SHP77 treated with DMSO at 0.1 percent for 48 hours (cell line): ENCODE results near the gene PRKCQ.
"Not testable (repeated sequence)": the region's sequence is repeated elsewhere in the genome, so short reads cannot be mapped to it uniquely, and the experiment has no call there.

Experiments
- DNase-seq: peaks from one replicate; lab custom pipeline; 2025; lab: John Stamatoyannopoulos, UW

The PRKCQ gene

DNA sequence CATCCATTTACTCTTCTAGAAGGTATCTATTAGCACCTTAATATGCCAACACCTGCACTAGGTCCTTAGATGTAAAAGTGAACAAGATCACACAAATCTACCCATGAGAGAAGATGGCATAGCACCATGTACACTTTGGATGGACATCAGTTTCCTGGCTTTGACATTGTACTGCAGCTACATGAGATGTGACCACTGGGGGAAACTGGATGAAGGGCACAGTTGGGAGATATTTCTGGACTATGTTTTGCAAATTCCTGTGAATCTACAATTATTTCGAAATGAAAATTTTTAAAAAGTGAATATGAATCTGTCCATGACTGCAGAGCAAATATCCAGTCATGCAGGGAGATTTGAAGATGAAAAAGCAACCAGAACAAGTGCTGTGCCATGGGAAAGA lies 124.5 kb downstream of the PRKCQ start:
- DNase-seq = no peak

DNA sequence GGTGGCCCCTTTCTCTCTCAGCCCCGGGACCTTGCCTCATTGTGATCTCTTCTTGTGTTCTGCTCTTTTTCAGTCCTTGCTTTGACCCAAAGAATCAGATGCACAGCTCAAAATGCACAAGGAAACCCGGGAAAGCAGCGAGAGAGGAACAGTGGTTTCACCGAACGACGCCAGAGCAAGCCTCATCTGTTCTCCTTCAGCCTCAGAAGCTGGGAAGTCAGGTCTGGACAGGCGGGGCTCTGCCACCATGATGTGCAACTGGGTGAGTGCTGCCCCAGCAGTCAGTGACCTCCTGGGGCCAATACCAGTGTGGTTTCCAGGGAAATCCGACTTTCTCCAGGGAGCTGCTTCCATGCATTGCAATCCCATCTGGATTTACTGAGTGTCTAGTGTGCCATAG lies 133.4 kb downstream of the PRKCQ start:
- no peak for DNase-seq

DNA sequence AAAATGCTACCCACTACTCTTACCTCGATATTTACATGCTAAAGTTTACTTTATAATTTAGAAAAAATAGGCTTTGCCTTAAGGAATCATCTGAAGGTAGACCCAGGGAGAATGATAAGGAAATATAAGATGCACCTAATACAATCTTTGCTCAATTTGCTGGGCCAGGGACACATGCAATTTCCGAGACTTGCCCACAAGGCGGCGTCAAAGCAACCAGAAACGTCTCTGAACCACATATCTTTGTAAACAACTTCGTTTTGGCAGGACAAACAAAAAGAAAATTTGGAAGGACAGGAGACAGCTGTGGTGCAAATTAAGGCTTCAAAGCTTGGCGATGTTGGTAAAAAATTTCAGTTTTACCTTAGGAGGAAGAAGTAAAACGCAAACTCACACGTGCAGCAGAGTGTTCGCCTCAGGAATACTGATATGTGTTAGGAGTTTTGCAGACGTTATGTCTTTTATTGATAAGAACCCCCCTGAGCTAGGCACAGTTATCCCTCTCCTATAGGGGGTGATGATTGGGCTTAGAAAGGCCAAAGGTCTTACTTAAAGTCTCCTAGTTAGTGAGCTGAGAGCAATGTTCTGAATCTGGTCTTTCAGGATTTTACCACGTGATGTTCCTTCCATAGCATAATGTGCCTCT lies 134.3 kb downstream of the PRKCQ start:
- DNase-seq = no peak

DNA sequence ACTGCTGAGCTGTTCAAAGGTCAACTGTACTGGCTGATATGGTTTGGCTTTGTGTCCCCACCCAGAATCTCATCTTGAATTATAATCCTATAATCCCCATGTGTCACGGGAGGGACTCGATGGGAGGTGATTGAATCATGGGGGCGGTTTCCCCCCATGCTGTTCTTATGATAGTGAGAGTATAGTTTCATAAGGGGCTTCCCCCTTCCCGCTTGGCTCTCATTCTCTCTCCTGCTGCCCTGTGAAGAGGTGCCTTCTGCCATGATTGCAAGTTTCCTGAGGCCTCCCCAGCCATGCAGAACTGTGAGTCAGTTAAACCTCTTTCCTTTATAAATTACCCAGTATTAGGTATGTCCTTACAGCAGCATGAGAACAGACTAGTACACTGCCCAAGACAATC lies 140.2 kb downstream of the PRKCQ start:
- DNase-seq = not testable (repeated sequence)

DNA sequence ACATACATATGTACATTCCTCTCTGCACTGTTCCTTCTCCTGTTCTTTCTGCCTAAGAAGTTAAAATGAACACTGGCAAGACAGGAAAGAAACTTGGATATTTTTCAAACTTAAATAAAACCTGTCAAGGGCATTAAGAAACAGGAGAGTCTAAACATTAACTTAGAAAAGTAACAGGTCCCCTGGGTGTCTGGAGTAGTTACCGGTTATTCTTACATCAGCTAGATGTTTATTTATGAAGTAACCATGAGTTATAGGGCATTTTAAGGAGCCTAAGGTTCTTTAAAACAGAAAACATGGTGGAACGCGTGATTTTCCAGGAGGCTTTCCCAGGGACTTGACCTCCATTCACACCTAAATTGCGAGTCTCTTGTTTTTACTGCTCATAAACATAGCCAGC lies 148.2 kb downstream of the PRKCQ start:
- no peak for DNase-seq

DNA sequence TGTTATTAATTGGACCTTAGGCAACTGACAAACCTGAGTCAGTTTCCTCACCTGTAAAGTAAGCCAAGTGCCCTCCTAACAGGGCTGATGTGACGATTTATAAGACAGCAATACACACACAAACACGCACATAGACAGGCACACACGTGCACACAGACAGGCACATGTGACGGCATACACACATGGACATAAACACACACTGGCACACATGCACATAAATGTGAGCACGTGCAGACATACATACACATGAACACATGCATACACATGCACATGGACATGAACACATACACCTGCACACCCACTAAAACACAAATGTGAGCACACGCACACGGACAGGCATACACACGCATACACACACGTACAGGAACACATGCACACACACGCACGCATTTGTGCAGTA lies 148.9 kb downstream of the PRKCQ start:
- DNase-seq = no peak

DNA sequence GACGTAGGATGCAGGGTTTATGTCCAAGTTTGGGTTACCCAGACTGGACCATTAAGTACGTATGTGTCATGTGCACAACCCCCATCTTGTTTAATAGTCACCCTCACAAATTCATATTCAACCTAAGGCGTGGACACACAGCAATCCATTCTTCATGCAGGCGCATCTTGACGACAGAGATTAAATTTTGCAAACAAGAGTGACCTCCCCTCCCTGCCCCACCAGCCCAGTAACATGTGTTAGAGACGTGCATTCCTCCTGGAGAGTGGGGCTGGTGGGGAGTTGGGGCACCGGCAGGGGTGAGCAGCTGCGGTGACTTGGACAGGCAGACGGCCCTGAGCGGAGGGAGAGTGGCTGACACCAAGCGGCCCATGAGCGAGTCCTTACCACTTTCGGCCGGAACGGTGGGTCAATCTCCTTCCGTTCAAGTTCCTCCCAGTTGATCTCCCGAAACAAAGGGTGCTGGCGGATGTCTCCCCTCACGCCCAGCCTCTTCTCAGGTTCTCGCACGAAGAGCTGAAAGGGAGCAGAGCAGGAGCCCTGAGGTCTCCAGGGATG lies 149.6 kb downstream of the PRKCQ start:
- DNase-seq = no peak

DNA sequence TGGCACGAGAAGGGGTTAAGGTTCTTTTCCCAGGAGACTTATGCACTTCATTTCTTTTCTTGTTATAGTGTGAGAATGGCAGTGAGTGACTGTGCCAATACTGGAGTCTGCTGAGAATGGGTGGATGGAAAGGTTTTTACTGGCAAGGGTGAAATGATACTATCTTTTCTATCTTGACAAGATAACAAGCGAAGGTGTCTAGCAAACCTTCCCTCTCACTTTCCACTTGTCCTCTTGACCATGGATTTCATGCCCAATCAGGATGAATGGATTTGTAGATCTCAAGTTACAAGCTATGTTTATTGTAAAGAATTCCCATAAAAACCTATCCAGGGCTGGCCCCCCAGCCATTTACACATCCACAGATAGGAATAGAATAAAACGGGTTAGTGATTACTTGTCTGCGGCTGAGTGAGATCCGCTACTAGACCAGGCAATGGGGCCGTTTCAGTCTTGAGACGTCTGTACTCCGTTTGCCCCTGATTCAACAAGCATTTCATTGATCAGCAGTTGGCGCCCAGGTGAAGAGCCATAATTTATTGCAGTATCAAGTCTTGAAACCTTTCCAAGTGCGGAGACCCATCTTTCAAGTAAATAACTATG lies 152.6 kb downstream of the PRKCQ start:
- no peak for DNase-seq

DNA sequence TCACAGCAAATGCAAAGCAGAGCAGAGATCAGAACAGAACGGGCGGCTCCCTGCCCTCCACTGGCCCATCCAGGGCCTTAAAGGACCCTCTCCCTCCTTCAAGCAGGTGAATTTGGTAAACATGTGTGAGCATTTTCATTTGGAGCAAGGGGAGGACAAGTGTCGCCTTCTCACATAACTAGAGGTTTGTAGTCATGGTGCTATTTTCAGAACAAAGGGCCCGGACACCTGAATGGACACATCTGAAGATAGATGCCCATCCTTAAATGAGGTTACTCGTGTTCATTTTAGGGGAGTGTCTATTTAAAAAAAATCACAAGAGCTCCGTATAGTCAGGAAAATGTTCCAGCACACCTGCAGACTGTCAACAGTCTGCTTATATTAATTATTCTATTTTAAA lies 153.8 kb downstream of the PRKCQ start:
- DNase-seq = no peak

DNA sequence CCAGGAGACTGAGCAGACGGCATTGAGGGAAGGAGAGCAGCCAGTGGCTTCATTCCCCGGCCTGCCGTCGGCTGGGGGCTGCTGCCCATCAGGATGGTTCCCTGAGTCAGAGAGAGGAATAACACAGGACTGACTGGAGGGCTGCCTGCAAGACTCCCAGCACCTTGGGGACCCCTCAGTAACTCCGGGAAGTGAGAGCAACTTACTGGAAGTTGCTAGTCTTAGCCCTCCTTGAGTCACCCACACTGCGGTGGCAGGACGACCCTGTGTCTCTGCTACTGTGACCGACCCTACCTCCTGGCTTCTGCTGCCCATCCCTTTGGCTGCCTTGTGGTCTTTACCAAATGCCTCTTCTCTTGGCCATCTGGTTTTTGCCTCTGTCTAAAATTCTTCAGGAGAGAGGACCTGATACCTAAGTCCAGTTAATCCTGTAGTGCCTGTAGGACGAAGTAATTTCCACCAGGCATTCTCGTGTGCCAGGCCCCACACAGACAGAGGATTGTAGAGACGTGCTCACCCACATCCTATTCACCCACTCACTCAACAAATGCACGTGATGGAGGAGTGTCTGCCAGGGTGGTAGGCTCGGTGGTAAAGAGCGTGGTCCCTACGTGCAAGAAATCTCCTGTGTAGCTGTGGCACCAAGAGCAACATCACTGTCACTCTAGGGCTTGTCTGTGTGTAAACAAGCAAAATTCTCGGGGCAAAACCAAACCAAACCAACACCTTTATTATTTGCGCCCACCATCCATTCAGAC lies 156.5 kb downstream of the PRKCQ start:
- no peak for DNase-seq

DNA sequence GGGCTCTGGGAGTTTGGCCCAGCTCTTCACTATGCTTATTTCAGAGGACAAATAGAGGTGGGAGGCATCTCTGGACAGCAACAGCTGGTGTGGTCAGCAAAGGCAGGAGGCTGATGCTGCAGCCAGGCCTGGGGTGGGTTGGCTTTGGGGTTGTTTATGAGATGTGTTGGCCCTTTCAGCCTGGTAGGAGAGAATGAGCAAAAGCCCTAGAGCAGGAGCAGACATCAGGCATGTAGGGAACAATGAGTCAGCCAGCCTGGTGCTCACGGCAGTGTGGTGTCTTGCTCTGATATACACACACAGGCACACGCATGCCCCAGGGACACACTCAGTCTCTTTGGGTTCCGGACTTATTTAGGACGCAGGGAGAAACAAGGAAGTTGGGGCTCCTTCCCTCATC lies 157.1 kb downstream of the PRKCQ start:
- no peak for DNase-seq

DNA sequence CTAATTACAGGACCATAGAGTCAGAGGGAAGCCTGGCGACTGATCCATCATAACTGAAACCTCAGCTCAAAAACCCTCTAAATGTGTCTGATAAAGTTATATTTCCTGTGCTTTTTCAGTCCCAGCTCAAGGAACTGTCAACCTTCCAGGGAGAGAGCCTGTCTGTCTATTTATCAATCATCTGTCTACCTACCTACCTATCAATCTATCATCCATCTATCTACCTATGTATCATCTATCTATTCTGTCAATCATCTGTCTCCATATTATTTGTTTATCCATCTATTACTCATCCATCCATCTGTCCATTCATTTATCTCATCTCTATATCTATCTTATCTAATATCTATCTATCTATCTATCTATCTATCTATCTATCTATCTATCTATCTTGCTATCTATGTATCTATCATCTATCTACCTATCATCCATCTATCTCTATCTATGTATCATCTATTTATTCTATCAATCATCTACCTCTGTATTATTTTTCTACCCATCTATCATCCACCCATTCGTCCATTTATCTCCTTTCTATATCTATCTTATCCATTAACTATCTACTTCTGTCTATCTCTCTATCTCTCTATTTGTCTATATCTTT lies 161.4 kb downstream of the PRKCQ start:
- no peak for DNase-seq

DNA sequence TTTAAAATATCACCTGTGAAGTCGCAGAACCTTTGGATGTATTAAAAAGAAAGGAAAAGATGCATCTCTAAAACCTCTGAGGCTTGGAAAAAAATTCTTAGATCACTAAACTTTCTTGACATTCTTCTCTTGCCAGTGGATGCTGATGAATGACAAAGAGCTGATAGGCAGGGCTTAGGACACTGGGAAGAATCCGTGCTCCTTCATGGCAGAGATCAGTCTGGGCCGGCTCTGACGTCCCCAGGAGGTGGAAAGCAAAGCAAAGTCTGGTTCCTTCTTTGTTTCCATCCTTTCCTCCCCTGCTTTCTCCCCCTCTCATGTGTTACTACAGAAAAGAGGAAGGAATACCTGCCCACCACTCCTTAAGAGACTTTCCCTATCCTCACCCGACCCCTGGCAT lies 161.9 kb downstream of the PRKCQ start:
- no peak for DNase-seq

DNA sequence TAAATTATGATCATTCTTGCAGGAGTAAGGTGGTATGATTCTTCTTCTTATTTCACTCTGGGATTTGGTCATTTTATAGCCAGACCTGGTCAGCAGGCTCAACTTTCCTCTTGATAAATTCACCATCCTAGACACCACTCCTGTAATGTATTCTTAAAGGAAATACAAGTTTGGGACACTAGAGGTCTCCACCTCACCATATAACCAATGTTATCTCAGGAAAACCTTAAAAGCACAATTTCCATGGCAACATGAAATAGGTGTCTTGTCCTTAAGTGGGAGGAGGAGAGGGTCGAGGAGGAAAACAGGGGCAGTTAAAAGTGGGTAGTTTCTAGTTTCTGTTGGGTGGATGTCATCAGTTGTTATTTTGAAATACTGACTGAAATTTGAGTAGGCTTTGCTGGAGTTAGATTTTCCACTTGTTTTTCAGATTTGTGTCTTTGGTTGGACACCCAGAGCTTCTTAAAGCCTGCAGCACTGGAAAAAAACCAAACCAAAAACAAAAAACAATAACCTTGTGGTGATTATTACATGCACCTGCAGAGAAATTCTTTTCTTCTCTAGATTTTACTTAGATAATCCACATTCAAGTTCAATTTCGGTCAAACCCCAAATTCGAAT lies 163.1 kb downstream of the PRKCQ start:
- peak; percentile 14 for DNase-seq

DNA sequence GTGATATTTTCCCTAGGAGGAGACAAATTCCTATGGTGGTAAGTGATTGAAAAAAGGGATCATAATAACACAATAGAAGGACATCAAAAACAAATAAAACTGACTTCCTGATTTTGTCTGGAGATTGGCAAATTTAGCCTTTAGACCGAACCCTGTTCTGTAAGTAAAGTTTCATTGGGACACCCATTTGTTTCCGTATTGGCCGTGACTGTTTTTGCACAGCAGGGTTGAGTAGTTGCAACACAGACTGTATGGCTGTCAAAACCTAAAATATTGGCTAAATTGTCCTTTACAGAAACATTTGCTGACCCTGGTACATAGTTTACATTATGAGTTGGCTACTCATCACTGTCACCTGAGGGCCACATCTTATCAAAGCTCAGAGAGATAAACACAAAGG lies 168.6 kb downstream of the PRKCQ start:
- no peak for DNase-seq

DNA sequence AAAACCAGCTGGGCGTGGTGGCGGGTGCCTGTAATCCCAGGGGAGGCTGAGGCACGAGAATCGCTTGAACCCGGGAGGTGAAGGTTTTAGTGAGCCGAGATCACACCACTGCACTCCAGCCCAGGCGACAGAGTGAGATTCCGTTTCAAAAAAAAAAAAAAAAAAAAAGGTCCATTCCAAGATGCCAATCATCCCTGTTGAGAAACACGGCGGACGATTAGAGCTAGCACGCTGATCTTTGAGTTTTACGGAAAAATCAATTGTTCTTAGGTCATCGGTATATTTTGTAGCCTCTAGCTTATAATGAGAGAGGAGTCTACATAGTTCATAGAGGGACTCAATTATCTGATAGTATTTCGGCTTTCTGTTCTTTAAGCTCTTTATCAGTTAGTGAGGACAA lies 169.2 kb downstream of the PRKCQ start:
- no peak for DNase-seq

DNA sequence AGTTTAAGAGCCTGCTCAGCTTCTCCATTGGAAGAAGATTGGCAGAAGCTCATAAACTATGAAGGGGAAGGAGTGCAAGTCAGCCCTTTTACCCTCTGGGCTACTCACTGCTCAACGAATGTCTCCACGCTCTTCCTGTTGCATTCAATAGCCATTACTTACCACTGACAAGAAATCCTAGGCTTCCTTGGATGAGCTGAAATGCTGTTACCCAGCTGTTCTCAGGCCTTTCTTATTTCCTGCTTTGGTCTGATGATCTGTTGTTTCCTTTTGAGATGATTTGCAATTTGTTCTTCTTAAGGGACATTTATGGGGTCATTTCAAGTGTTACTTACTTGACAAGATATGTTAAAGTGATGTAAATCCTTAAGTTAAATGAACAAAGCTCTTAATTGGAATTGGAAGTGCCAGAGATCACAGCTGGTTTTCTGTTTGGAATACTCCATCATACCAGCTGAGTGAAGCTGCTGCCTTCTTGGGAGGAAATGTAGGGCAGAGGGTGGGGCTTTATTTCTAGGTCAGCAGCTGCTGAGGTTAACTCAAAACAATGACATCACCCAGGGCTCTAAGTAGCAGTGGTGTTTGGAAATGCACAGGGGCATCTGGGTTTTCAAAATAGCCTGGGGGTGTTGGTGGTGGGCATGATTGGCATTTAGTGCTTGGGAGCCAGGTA lies 170.0 kb downstream of the PRKCQ start:
- DNase-seq = no peak

DNA sequence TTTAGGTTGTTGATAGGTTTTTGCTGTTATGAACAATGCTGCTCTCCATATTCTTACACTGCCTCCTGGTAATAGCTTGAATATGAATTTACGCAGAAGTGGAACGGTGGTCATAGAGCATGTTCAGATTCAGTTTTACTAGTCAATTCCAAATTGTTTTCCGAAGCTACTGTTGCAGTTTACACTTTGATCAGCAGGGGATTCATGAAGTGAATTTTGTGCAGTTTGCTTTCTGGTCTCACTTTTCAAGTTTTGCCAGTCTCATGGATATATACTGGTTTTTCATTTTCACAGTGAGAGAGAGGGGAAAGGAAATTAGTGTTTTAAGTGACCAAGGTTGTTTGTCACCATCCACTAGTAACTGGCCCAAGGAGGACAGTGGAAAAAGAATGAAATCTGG lies 171.3 kb downstream of the PRKCQ start:
- DNase-seq = no peak

DNA sequence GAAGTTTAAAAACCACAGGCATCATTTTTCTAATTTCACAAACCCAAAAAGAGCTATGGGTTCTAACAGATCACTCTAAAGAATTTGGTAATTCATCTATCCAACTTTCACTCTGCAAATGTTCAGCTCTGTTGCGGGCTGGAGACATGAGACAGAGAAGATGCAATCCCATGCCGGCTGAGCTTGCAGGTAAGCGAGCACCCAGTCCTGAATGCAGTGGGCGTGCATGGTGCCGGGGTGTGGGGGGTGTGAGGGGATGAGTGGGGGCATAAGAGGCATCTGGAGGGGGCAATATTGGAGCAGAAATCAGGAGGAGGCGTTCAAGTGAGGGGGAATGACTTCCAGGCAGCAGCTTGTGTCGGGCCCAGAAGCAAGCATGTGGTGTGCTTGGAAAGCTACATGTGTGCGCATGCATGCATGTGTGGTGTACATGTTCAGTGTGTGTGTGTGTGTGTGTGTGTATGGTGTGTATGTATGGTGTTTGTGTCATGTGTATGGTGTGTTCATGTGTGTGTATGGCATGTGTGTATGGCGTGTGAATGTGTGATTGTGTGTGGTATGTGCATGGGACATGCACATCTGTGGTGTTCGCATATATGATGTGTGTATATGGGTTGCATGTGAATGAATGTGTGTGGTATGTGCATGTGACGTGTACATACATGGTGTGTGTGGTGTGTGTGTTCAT lies 172.9 kb downstream of the PRKCQ start:
- DNase-seq = no peak

DNA sequence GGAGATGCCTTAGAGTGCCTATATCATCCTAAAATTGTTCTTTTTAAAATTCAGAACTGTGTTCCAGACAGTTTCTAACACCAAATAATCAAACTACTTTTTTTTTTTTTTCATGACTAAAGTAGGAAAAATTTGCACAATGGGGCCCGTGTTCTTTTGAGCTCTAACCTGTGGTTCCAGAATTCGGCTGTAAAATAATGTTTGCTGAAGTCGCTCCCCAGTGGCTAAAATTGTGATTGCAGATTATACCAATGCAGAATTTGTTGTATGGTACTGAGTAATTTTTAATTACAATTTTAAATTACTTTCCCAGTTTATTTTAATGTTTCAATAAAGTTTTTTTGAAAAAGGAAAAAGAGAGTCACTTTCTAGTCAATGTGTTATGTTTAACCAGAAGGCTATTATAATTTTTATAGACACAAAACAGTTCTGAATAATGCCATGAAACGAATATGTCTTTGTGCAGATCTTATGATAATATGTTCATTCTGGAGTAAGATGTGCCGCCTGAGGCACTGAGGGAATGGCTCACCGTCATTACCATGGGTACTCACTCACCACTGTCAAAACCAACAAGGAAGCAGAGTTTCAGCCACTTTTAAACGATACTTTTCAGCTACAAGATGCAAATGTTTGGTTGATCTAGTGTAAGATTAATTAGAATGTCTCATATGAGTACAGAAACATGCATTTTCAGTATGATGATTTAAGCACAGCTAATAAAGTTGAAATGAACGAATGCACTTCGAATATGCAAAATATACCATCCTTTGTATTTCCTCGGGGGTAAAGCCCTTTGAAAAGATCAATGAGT lies 173.6 kb downstream of the PRKCQ start:
- no peak for DNase-seq
